Vagina (tissue), 2 donors: ENCODE results near the gene BRDT.

Experiments
- CTCF ChIP-seq, 3 experiments: fragments of 450-650 bp in 2 of 3; fragments of 200-600 bp in 1 of 3; sonication (generic) in 1 of 3; IDR thresholded peaks; one replicate each; pipeline ENCODE4 v1.5.1; 2017 to 2019; ENCODE audit warnings: antibody characterized with exemption in 3 of 3, mild to moderate bottlenecking in 2 of 3, moderate library complexity in 2 of 3
- POLR2AphosphoS5 ChIP-seq, 2 donors: sonication (generic); formaldehyde crosslinking; IDR thresholded peaks; one replicate each; pipeline ENCODE4 v1.9.0; 2017; ENCODE audit warnings: antibody characterized with exemption in 2 of 2, mild to moderate bottlenecking in 2 of 2, low read depth in 1 of 2; ENCODE audit not compliant: insufficient read depth in 1 of 2

GRCh38 chr1:91916811-91917460 lies 32.3 kb upstream of the BRDT start:
- no peak for TF ChIP-seq CTCF (IDR thresholded peaks at IDR 0.05)
- no peak for TF ChIP-seq POLR2AphosphoS5 (IDR thresholded peaks at IDR 0.05; ENCODE audit: insufficient read depth in 1 of 2, low read depth in 1 of 2)
